HPDE6-E6E7 (cell line): Measurements from ENCODE around the gene MARCHF10.

Experiments
- DNase-seq: peaks from one replicate; pipeline ENCODE4 v3.0.0; 2011; ENCODE audit warnings: missing footprints; ENCODE audit errors: extremely low spot score

MARCHF10 gene

GRCh38 chr17:62821189-62822079 is 13.3 kb upstream of the MARCHF10 start:
- DNase-seq: no peak

DNA sequence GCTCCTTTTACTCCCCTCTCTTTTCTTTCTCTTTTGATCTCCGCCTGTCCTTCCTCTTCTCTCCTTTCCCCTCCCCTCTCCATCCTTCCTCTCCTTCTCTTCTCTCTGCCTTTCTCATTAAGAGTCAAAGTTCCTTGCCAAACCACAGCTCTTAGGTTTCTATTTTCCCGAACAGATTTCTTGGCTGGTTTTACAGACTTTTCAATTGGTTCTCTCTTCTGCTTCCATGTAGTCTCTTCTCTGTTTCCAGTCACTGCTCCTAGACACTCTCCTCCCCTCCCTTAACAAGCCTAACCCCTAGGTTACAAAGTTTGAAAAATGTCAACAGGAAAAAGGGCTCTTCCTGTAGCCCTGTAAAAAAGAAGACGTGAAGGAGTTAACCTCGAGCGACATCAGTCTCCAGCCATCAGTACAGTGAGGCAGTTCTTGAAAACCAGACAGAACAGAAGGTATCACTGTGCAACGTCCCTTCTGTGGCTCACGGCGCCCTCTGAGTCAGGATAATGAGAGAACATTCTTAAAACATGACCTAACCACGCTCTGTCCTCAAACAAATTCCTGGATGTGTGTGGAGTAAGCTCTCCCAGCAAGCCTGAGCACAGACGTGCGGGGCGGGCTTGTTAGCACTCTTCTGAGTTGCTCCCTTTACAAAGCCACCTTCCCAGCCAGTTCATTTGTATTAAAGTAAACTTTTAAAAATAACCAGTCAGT is 11.6 kb upstream of the MARCHF10 start:
- peak; percentile 95 for DNase-seq

- DNase-seq: no peak
Measured at GRCh38 chr17:62818526-62818925, 10.4 kb upstream of the MARCHF10 start.

DNA sequence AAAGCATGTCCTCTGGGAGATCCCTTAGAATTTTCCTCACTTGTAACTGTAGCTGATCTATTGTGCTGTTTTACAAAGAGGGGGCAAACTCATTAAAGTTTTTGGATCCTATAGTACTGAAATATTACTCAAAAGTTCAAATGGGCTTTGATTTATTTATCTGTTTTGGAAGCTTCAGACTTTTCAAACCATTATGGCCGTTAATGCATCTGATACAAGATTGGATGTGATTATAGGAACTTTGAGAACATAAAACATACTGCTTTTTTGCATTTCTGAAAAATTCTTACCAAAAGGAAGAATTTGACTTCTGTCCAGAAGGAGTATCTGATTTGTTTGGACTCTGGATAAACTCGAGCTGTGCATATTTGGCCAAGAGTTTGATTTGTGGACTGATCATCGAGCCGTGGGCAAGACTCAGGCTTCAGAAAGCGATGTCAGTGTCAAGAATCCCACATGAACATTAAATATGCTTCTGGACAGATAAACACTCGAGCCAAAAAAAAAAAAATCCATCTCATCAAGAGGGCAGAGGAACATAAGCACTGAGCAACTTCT is 8.2 kb upstream of the MARCHF10 start:
- no peak for DNase-seq

DNA sequence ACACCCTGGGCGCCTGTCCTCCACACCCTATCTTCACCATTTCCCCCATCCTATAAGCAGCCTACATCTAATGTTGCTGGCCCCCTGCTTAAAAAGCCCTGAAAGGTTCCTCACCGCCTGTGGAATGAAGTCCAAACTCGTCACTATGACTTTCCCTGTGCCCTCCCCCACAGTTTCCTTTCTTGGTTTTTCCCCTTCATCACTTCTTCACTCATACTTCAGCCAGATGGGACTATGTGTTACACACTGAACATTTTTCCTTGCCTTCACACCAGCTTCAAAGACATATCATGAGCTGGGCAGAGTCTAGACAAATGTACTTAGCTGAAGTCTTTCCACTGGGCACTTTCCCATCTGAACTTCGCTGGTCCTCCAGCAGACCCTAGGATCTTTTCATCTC is 1.5 kb upstream of the MARCHF10 start:
- DNase-seq: no peak

DNA sequence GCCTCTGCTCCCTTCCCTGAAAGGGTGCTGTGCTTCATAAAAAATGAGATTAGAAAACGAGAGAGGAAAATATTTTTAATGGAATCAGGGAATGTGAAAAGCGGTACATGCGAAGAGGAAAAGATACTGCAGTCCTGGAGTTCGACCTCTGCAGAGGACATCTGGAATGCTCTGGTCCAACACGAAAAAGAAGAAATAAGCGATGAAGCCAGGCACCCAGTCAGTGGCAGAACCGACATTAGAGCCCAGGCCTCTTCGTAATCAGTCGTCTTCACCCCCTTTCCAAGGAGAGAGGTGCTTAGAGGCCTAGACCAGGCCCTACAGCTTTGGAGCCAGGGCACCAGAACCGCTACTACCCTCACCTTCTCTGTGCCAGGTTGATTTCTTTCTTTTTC is 459 bp upstream of the MARCHF10 start:
- DNase-seq: no peak

DNA sequence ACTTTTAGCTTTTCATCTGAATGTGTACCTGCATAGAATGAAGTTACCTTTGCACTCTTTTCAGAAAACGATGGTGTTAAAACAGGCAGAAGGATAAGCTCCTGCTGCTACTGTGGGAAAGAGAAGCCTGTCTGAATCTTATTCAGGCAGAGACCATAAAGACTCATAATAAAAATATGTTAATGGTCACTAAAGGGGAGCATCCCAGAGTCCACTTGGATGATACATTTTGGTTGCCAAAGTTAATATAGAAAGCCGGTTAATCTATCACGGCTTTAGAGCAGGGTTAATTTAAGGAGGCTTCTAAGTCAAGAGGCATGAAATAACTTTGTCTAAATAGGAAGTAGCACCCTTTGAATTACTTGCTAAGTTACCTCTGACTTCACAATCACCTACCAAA is 2.9 kb downstream of the MARCHF10 start:
- no peak for DNase-seq

DNA sequence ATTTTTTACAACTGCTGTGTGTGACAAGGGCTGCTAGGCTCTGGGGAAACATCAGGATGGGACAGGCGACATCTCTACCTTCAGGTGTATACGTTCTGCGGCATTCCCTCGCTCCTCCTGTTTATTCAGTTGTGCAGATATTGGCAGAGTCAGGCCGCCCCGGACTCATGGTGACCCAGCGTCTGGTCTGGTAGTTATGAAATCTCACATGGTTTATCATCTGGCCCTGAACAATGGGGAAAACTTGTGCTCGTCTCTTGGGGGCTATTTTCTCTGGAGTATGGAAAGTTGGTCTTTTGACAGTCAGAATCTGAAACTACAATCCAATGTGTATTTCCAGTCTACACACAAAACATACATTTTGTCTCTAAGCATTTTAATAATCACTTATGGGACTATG is 3.3 kb downstream of the MARCHF10 start:
- DNase-seq: peak; percentile 70

DNA sequence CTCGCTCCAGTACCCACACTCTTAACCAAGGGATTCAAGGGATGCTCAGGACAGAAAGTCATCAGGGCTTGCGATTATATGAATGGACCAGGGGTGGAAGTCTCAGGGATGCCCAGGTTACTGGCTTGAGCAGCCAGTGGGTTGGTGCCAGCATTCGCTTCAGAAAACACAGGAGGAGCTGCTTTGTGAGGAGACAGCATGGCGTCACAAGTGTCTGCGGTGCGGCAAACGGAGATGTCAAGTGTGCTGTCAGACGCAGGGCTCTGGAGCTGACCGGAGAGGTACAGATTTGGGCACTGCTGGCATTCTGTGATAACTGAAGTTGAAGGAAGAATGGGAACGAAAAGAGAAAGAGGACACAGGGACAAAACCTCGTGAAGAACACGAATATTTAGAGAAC is 4.1 kb downstream of the MARCHF10 start:
- DNase-seq: no peak

- DNase-seq: no peak
Measured at GRCh38 chr17:62802561-62803205, 5.4 kb downstream of the MARCHF10 start.

DNA sequence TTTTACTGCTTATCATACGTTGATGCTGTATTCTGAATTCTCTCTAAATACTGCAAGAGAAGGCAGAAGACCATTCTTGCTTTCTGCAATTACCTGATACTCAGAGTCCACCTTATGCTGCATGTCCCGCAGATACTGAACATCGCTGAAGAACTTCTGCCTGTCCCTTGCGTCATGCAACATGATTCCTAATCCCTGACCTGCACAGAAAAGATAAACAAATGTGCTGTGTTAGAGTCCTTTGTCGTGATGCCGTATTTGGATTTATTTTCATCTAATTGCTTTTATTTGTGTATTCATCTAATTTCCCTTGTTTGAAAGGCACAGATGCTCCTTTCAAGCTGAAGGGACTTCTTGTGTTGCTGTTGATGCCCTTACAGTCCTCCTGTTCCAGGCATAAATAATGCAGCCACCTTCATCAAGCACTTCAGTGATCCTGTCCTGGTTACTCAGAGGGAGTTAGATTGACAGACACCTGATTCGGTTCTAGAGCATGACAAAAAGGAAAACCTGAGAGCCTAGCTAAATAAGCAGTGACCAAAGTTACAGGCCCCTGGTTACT is 6.5 kb downstream of the MARCHF10 start:
- no peak for DNase-seq

- DNase-seq: no peak
Measured at GRCh38 chr17:62800585-62800984, 7.5 kb downstream of the MARCHF10 start.

- no peak for DNase-seq
Measured at GRCh38 chr17:62797959-62798358, 10.2 kb downstream of the MARCHF10 start.

DNA sequence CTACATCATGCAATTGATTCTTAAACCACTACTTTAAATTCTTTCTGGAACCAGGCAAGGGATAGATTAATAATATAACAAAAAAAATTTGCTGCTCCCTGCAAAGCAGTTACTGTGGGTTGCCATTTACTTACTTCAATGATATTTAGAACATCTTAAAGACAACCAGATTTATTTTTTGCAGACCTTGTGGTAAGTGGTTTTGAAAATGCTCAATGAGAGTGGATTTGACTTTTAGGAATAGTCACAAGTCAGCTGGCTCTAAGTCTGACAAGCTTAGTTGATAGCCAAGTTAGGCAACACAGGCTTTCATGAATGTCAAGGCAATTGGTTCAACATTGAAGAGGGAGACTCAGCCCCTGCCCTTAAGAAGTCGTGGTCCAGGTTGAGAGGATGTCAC is 11.8 kb downstream of the MARCHF10 start:
- DNase-seq: no peak

- no peak for DNase-seq
Measured at GRCh38 chr17:62794666-62794971, 13.5 kb downstream of the MARCHF10 start.

DNA sequence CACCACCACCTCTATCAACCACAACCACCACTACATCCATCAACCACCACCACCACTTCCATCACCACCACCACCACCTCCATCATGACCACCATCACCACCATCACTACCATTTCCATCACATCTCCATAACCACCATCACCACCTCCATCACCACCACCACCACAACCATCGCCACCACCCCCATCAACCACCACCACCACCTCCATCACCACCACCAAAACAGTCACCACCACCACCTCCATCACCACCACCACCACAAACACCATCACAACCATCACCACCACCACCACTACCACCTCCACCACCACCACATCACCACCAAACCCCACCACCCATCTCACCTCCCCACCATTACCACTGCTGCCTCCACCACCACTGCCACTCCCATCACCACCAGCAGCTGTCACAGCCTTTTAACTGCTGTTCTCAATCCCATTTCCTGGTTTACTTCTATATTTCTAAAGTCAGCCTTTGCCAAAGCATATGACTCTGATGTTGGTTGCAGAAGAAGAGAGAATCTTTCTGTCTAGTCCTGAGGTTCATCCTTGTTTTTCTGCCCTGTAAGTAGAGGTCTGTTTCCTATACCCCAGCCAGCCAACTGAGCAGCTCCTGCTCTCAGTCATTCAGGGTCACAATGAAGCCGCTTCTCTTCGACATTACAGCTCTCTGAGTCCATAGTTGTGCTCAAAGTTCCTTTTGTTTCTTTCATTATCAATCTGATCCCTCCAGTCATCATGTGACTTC is 14.0 kb downstream of the MARCHF10 start:
- DNase-seq: no peak

- no peak for DNase-seq
Measured at GRCh38 chr17:62792447-62792800, 15.7 kb downstream of the MARCHF10 start.

GRCh38 chr17:62791767-62792446 is 16.2 kb downstream of the MARCHF10 start:
- peak; percentile 69 for DNase-seq

- DNase-seq: no peak
Measured at GRCh38 chr17:62791235-62791734, 16.8 kb downstream of the MARCHF10 start.

DNA sequence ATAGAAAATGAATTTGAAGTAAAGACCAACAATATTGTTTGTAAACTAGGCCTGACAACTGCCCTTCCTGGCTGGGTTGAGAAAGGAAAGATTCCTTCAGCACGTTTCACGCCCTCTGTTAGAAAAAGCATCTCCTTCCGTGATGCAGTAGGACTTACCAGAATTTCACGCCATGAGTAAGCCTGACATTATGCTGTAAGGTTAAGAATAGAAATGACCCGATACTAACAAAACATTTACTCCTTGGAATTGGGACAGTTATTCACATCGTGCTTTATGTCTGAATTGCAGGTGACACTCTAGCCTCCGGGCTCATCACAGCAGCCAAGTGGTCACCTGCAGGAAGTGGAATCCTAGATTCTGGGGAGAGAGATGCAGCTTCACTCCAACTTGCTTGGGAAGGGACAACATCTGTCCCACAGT is 17.5 kb downstream of the MARCHF10 start:
- peak; percentile 52 for DNase-seq

DNA sequence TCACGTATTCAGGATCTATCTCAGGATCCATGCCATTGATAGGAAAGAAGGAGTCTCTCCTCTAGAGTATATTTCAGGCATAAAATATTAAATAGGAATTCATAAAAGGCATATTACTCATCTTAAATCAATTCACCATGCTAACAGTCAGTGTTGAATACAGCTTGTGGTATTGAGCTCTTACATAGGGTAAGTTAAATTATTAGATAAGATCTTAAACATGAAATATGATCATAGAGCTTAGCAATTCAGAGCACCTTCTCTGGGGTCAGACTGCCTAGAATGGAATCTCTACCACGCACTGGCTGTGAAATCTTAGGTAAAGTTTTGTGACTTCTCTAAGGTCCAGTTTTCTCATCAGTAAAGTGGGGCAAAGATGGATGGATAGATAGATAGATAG is 20.7 kb downstream of the MARCHF10 start:
- no peak for DNase-seq
